ENCODE measurements around the gene CR1.

Gene CR1

DNA sequence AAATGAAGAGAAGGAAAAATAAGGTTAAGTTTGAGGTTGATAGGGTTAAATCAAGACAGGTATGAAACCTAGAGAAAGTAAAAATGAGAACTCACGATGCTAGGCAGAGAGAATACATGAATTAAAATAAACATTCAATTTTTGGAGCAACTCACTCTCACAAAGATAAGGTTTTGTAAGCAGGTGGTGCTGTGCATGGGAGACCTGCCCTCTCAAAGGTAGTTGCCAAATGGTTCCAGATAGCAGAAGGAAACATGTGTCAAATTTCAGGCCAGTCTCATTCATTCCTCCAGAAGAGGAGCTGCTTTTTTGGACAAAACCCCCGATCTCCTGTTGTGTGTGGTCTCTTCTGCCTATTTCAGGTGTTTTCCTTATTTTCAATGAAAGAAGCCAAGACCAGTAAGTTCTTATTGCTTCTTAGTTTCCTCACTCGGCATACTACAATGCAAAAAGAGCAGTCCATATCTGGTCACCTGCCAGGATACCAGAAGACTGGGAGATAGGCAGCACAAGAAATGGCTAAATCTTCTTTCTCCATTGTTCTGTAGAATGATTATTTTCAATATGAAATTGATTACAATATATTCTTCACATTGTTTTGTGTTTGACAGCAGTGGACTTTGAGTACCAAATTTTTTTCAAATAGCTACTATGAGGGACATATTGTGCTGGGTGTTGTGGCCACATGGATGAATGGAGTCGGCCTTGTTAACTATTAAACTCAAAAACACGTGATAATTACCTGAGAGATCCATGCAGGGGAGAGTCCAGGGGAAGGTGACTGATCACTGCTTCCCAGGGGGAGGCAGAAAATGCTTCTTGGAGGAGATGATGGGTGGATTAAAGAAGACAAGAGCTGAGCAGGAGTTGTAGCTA lies 152.6 kb downstream of the CR1 start:
- Histone ChIP-seq H3K36me3 (ENCODE audit: insufficient read depth, low read length) (no peaks in the 10 kb centered on the region), H2AFZ (ENCODE audit: low read depth, low read length) (no peak overlapping the region), H3K4me2 (ENCODE audit: insufficient read depth, low read length) (no peak overlapping the region), H4K20me1 (ENCODE audit: insufficient read depth, low read length) (no peaks in the 10 kb centered on the region), H3K9ac (ENCODE audit: low read depth, low read length) (no peak overlapping the region), H3K4me3 (ENCODE audit: low read depth in 1 of 2, low read length in 2 of 2) (no peak overlapping the region), H3K9me3 (ENCODE audit: insufficient read depth, low read length, severe bottlenecking) (no peaks in the 10 kb centered on the region), H3K4me1 (ENCODE audit: insufficient read depth, low read length) (no peaks in the 10 kb centered on the region), H3K27me3 (ENCODE audit: insufficient read depth, low read length, poor library complexity) (peaks cover 14% of the 10 kb centered on the region), H3K27ac (ENCODE audit: low read length) (no peak overlapping the region), H3K79me2 (ENCODE audit: insufficient read depth, low read length) (no peaks in the 10 kb centered on the region)
- no peak for DNase-seq
- no peak for TF ChIP-seq EZH2 (IDR thresholded peaks at IDR 0.05; ENCODE audit: borderline replicate concordance, low read depth, low read length, severe bottlenecking)
- TF ChIP-seq, protein P1, sequence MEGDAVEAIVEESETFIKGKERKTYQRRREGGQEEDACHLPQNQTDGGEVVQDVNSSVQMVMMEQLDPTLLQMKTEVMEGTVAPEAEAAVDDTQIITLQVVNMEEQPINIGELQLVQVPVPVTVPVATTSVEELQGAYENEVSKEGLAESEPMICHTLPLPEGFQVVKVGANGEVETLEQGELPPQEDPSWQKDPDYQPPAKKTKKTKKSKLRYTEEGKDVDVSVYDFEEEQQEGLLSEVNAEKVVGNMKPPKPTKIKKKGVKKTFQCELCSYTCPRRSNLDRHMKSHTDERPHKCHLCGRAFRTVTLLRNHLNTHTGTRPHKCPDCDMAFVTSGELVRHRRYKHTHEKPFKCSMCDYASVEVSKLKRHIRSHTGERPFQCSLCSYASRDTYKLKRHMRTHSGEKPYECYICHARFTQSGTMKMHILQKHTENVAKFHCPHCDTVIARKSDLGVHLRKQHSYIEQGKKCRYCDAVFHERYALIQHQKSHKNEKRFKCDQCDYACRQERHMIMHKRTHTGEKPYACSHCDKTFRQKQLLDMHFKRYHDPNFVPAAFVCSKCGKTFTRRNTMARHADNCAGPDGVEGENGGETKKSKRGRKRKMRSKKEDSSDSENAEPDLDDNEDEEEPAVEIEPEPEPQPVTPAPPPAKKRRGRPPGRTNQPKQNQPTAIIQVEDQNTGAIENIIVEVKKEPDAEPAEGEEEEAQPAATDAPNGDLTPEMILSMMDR (IDR thresholded peaks at IDR 0.05; ENCODE audit: borderline replicate concordance, extremely low read depth, low read length, poor library complexity, severe bottlenecking): no peak
- no peak for ATAC-seq (ENCODE audit: insufficient read depth, low read depth)

DNA sequence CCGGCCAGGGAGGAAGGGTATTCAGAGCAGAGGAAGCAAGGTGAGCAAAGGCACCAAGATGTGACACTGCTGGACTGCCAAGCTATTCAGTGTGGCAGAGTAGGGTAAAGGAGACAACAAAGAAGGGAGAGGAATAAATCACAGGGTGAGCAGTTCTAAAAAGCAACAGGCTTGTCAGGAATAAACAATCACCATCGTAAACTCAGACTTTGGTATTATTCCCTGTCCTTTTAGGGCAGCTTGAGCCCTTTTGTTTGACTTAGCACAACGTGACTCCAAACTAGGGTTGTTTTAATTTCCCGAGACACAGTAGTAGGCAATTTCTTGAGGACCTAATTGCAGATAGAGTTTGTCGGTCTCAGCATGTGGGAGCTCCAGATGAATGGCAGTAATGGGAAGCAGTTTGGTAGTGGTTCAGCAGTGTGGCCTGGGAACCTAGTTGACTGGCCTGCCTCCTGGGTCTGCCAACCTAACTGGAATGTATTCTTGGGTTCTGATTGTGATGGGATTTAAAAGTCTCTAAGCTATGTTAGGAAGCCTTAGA lies 153.3 kb downstream of the CR1 start:
- no peaks in the 10 kb centered on the region for H3K36me3 ChIP-seq (ENCODE audit: insufficient read depth, low read length)
- no peaks in the 10 kb centered on the region for H4K20me1 ChIP-seq (ENCODE audit: insufficient read depth, low read length)
- no peak overlapping the region for H3K4me3 ChIP-seq (ENCODE audit: low read depth in 1 of 2, low read length in 2 of 2)
- no peaks in the 10 kb centered on the region for H3K4me1 ChIP-seq (ENCODE audit: insufficient read depth, low read length)
- no peak overlapping the region for H3K27ac ChIP-seq (ENCODE audit: low read length)
- H3K79me2 ChIP-seq (ENCODE audit: insufficient read depth, low read length): no peaks in the 10 kb centered on the region
- ATAC-seq (ENCODE audit: insufficient read depth, low read depth): no peak
- H2AFZ ChIP-seq (ENCODE audit: low read depth, low read length): no peak overlapping the region
- H3K9ac ChIP-seq (ENCODE audit: low read depth, low read length): no peak overlapping the region
- H3K9me3 ChIP-seq (ENCODE audit: insufficient read depth, low read length, severe bottlenecking): no peaks in the 10 kb centered on the region
- DNase-seq: no peak
- H3K27me3 ChIP-seq (ENCODE audit: insufficient read depth, low read length, poor library complexity): peaks cover 14% of the 10 kb centered on the region
- no peak overlapping the region for H3K4me2 ChIP-seq (ENCODE audit: insufficient read depth, low read length)
- TF ChIP-seq, protein P1 (IDR thresholded peaks at IDR 0.05; ENCODE audit: borderline replicate concordance, extremely low read depth, low read length, poor library complexity, severe bottlenecking): no peak
- no peak for TF ChIP-seq EZH2 (IDR thresholded peaks at IDR 0.05; ENCODE audit: borderline replicate concordance, low read depth, low read length, severe bottlenecking)

GRCh38 chr1:207649865-207650580 lies 154.1 kb downstream of the CR1 start:
- Histone ChIP-seq H3K9me3 (ENCODE audit: insufficient read depth, low read length, severe bottlenecking) (no peaks in the 10 kb centered on the region), H3K27ac (ENCODE audit: low read length) (no peak overlapping the region), H3K79me2 (ENCODE audit: insufficient read depth, low read length) (no peaks in the 10 kb centered on the region), H2AFZ (ENCODE audit: low read depth, low read length) (no peak overlapping the region), H3K36me3 (ENCODE audit: insufficient read depth, low read length) (no peaks in the 10 kb centered on the region), H3K4me1 (ENCODE audit: insufficient read depth, low read length) (no peaks in the 10 kb centered on the region), H3K4me2 (ENCODE audit: insufficient read depth, low read length) (no peak overlapping the region), H3K27me3 (ENCODE audit: insufficient read depth, low read length, poor library complexity) (peaks cover 17% of the 10 kb centered on the region), H4K20me1 (ENCODE audit: insufficient read depth, low read length) (no peaks in the 10 kb centered on the region), H3K4me3 (ENCODE audit: low read depth in 1 of 2, low read length in 2 of 2) (no peak overlapping the region), H3K9ac (ENCODE audit: low read depth, low read length) (no peak overlapping the region)
- no peak for TF ChIP-seq EZH2 (IDR thresholded peaks at IDR 0.05; ENCODE audit: borderline replicate concordance, low read depth, low read length, severe bottlenecking)
- TF ChIP-seq, protein P1 (IDR thresholded peaks at IDR 0.05; ENCODE audit: borderline replicate concordance, extremely low read depth, low read length, poor library complexity, severe bottlenecking): no peak
- no peak for ATAC-seq (ENCODE audit: insufficient read depth, low read depth)
- DNase-seq: no peak
